GM19239 (cell line): ENCODE measurements around the gene EXT2.

Experiments
- DNase-seq: peaks from one replicate; pipeline ENCODE4 v3.0.0; 2011; ENCODE audit warnings: low spot score; ENCODE audit not compliant: insufficient read length
- FAIRE-seq: peaks from 2 replicates; lab custom pipeline; 2011; peaks lifted over from hg19 to GRCh38; lab: Jason Lieb, UNC

Gene EXT2

DNA sequence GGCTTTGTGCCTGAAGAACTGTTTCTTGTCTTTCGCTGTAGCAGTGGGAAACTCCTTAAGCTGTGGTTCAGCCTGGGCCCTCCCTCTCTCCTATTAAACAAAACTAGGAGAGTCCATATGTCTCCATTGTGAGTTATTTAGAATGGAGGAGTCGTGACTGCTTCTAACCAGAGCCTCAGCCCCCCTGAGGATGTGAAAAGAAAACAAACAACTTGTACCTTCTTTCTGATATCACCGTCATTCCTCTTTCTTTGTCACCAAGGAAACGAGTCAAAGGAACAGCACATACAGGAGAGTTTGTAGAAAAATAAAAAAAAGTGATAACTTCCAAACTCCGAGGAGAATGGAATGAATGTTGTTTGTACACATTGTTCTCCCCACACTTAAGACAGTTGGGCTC, 11.6 kb upstream of the EXT2 start:
- DNase-seq (no peak), FAIRE-seq (no peak)

DNA sequence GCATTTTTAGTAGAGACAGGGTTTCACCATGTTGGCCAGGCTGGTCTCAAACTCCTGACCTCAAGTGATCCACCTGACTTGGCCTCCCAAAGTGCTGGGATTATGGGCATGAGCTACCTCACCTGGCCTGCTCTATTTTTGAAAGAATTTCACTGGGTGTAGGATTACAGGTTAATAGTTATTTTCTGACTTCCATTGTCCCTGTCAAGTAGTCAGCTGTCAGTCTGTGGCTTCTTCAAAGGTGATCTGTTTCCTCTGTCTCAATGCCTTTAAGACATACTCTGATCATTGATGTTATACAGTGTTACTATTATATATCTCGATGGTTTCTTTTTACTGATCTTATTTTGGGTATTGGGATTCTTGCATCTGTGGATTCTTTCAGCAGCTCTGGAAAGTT, 10.1 kb upstream of the EXT2 start:
- no peak for FAIRE-seq
- no peak for DNase-seq

DNA sequence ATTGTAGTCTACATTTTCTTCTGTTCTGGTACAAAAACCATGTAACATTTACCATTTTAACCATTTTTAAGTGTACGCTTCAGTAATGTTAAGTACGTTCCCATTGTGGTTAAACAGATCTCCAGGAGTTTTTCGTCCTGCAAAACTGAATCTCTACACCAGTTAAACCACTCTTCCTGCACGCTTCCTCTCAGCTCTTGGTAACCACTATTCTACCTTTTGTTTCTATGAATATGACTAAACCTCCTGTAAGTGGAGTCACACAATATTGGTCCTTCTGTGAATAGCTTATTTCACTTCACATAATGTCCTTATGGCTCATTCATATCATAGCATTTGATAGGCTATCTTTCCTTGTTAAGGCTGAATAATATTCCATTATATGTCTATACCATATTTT, 7.1 kb upstream of the EXT2 start:
- DNase-seq (no peak), FAIRE-seq (no peak)

DNA sequence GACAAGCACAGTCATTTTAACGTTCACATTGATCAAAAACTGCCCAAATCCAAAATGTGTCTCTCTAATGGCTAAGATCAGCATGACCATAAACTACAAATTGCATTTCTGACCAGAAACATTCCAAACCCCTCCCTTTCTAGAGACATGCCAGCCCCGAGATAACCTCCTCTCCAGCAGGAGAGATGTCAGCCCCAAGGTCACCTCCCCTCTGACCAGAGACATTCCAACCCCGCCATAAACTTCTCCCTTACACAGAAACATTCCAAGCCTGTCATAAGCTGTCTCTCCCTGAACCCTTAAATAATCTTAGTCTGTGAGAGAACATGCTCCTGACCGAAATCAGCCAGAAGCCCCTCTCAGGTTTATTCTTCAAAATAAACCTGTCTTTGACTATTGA, 6.6 kb upstream of the EXT2 start:
- FAIRE-seq (no peak), DNase-seq (no peak)

DNA sequence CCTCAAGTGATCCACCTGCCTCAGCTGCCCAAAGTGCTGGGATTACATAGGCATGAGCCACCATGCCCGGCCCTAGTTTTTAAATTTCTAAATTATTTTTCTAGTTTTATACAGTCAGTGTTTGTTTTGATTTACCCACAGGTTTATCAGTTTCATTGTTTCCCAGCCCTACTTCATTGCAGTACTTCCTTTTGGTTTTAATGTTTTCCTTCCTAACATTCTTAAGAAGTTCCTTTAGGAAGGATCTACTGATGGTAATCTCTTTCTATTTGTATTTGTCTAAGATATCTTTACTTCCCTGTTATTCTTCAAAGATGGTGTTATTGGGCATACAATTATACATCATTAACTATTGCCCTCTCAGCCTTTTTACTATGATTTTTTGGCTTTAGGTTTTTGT, 4.9 kb upstream of the EXT2 start:
- no peak for DNase-seq
- FAIRE-seq, result no peak

DNA sequence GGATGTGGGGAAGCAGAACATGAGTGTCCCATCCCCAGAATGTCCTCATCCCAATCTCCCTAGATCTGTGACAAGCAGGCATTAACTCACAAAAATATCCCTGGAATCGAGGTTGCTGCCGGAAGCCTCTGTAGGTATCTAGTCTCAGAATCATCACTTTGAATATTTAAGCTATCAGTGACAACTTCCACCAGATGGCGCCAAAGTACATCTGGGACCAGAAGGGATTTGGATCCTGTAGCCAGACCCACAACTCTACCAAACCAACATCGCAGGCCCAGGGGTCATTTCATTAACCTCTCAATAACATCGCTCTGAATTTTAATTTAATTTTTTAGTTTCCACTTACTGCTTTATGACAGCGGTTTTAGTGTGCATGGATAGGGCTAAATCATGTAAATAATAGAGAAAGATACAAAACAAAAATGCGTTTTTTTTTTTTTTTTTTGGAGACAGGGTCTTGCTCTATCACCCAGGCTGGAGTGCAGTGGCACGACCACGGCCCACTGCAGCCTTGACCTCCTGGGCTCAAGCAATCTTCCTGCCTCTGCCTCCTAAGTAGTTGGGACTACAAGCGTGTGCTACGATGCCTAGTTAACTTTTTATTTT, 1.1 kb upstream of the EXT2 start:
- FAIRE-seq (peak; percentile 89), DNase-seq (peak; percentile 62)

DNA sequence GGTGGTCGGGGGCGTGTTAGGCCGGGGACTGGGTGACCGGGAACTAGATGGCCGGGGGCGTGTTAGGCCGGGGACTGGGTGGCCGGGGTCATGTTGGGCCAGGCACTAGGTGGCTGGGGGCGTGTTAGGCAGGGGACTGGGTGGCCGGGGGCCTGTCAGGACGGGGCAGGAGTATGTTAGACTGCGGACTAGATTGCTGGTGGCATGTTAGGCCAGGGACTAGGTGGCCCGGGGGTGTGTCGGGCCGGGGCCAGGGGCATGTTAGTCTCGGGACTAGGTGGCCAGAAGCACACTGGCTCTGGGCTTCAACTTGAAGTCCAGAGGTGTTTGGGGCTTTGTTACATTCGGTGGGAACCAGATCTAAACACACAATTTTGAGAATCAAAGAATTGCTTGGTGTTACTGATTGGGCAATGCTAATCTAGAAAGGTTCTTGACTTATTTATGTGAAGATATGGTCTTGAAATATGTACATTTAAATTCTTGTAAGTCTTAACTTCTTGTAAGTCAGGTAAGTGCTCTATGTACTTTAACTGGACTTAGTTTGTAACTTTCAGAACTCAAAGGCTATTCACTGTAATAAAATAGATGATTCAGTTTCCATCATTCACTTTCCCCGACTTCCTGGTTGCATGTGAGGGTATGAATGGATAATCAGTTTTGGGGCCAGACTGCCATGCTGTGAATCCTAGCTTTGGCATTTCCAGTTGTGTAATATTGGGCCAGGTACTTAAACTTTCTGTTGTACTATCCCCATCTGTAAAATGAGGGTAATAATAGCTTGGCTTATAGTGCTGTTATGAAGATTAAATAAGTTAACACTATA, 1.1 kb downstream of the EXT2 start:
- no peak for DNase-seq
- FAIRE-seq, result no peak

DNA sequence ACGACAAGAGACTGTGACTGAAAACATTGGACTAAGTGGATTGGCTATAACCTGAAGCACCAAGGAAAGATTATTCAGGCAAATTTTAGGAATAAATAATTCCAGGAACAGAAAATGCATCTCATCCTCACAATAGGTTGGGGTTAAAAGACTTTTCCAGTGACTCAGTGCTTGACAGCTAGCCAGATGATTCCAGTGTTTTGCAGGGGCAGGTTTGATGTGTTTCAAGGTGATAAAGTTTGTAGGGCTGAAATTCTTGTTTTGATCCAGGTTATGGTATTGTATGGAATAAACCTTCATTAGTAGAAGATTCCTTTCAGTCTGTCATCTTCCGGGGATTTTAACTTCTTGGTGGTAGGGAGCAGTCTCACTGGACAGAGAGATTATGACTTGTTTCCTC, 2.3 kb downstream of the EXT2 start:
- DNase-seq (no peak), FAIRE-seq (no peak)

DNA sequence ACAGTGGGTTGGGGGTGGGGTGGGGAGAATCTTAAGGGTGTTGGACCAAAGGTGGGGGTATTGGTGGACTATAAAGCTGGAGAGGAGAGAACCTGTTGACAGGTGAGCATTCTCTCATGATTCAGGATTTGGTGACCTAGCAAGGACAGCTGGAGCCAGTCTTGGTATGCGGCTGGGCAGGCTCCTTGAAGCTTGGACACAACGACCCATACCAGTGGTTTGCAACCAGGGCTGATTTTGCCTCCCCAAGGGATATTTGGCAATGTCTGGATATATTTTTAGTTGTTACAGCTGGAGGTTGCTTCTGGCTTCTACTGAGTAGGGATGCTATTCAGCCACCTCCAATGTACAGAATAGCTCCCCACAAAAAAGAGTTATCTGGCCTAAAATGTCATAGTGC, 5.6 kb downstream of the EXT2 start:
- FAIRE-seq (no peak), DNase-seq (no peak)

DNA sequence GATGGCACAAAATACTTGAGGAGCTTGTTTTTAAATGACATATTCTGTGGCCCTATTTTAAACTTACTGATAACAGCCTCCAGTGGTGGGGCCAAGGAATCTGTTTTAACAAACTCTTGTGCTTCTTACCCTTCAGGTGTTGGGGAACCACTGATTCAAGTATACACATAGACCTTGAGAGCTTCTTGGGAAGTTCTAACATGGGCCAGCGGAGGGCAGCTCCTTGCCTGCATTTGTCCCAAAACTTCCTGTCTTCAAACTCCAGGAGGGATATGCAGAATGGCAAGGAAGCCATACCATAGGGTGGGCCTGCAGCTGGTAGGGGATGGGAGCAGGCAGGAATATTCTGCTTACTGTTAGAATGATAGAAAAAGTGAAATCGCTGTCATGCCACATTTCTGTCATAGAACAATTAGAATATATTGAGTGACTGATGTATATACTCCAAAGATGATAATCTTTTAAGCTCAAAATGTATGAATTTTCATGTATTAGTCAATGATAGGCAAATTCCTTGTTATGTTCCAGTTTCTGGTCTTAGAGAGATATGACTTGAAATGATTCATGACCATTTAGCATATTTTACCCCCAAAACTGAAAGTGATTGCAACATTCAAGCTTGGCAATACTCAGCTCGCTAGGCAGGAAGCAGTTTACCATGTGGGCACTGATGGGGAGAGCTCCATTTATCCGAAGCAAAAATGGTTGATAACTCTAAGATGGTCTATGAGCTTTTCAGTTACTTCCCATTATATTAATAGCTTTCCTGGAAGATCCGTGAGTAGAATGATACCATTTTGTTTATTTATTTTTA, 9.2 kb downstream of the EXT2 start:
- DNase-seq, result no peak

DNA sequence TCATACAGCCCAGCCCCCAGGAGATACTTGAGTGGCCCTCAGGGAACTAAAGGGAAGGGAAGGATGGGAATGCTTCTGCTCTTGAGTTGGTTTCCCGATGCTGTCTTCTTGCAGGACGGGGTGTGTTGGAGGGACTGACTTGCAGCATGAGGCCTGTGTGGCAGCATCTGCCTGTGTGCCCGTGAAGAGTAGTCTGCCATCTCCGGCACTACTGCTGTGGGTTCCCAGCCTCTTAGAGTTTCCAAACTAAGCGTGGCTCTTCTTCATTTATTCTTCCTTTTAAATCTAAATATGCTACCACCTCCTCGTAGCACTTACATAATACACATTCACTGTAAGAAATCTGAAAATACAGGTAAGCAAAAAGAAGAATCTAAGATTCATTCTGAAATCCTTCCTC, 12.8 kb downstream of the EXT2 start:
- no peak for DNase-seq
- no peak for FAIRE-seq

More for the DNA sequence above, 9.2 kb downstream of the EXT2 start:
- FAIRE-seq, result peak; percentile 39

DNA sequence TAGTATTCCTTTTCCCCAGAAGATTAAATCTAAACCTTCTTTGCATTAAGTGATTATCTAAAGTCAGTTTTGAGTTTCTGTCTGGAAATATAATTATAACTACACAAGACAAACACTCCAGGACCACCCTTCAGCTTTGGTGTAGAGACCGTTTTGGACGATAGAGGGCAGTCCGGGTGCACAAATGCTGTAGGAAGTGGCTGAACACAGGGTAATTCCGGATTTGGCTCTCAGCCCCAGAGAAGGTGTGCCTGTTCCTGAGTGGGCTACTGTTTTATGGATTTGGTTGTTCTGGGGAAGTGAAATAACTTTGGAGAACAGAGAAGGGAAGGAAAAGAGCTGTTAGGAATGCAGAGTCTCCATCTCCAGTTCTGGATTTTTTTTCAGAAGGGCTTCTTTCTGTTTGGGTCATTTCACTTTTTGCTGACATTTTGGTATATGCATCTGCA, 14.8 kb downstream of the EXT2 start:
- DNase-seq, result peak; percentile 48
- FAIRE-seq, result peak; percentile 82

DNA sequence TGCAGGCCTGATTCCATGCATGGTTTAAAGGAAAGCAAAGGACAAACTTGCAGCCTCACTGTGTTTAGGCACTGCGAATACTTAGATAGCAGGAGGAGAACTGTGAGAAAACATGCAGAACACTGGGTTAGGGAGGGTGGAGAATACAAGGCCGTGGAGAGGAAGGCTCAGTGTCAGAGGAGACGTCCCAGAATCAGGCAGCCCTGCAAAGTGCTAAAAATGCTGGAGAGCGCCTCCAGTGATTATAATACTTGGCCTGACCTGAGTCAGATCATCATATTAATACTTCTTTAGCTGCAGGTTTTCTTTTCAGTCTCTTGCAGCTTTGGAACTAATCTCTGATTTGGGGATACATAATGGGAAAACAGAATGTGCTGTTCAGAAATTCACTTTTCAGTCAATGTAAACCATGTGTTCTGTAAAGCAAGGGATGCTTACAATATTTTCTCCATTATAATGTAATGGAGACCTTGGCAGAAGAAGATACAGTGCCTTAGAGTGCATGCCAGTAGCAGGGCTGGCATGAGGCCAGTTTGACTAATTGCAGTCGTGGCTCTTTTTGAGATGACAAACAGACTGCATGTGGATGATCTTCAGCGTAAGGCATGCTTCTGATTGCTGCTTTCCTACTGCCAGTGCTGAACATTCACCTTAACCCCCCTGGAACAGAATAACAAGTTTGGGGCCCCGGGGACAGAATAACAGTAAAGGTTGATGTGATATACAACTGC, 16.8 kb downstream of the EXT2 start:
- DNase-seq (no peak), FAIRE-seq (no peak)

DNA sequence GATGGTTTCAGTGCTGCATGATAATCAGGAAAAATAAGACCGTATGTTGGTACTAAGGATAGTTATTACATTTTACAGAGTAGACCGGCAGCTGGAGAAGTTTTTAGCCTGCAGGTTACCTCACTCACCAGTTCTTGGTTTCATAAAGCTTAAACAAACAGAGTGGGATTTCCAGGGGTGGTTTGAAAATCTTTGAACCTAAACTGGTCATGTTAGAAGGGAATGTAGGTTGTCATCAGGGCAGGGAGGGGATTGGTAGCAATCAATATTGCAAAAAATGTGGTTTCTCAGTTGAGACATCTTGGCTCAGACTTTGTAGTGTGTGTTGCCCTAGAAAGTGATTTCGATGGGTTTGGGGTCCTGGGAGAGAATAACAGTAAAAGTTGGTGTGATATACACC, 17.5 kb downstream of the EXT2 start:
- FAIRE-seq (no peak), DNase-seq (no peak)

DNA sequence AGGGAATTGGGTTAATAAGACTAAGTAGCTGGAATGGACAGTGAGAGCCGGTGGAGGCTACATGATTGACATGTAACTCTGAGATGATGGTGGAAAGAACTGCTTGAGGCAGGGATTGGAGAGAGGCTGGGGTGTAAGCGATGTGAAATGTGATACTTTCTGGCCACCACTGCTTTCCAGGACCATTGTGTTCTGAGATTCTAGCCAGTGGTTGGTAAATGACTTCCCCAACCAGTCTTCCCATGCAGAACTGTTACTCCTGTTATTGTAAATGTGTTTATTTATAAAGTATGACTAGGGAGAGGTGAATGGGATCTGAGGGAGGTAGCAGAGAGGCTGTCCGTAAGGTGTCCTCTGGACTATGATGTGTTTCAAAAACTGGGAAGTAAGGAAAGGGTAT, 18.1 kb downstream of the EXT2 start:
- no peak for DNase-seq
- FAIRE-seq, result no peak

DNA sequence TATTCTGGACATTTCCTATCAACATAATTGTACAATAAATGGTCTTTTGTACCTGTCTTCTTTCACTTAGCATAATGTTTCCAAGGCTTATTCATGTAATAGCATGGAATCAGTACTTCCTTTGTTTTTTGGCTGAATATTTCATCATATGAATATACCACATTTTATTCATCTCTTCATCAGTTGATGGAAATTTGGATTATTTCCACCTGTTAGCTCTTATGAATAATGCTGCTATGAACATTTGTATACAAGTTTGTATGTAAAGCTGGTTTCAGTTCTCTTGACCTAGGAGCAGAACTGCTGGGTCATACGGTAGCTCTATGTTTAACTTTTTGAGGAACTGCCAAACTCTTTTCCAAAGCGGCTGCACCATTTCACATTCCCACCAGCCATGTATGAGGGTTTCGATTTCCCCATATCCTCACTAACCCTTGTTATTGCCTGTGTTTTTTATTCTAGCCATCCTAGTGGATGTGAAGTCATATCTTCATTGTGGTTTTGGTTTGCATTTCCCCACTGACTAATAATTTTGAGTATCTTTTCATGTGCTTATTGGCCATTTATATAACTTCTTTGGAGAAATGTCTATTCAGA, 20.9 kb downstream of the EXT2 start:
- DNase-seq (no peak), FAIRE-seq (no peak)

DNA sequence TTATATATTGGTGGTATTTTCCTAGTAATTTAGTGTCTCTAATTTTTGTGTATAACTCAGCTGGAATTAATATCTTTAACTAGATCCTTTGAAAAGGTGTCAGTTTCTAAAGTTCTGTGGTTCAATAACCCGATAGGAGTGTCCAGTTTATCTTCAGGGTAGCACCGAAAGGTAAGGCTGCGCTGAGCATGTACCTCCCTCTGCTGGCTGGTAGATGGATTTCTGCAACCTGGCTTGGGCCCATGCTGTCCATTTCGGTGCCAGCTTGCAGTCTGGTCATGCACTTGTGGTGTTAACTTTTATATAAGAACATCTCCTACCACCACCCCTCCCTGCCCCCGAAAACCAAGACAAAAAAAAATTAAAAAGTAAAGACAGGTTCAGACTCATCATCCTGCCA, 24.7 kb downstream of the EXT2 start:
- DNase-seq, result no peak

DNA sequence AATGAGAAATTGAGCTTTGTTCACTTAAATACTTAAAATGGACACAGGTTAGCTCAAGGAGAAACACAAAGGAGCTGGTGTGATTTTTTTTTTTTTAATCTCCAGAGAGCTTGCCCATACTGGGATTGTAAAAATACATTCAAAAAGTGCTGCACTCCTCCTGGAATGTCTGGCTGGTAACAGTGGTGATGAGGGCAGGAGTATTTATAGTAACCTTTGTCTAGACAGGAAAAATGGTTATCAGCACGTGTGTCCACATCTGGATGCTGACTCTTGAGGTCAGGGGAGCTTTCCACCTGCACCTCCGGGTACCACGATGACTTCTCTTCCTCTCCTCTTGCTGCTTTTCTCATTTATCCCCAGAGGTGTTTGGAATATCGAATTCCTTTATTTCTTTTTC, 30.1 kb downstream of the EXT2 start:
- no peak for FAIRE-seq
- DNase-seq, result no peak

More for the DNA sequence above, 24.7 kb downstream of the EXT2 start:
- FAIRE-seq, result no peak

DNA sequence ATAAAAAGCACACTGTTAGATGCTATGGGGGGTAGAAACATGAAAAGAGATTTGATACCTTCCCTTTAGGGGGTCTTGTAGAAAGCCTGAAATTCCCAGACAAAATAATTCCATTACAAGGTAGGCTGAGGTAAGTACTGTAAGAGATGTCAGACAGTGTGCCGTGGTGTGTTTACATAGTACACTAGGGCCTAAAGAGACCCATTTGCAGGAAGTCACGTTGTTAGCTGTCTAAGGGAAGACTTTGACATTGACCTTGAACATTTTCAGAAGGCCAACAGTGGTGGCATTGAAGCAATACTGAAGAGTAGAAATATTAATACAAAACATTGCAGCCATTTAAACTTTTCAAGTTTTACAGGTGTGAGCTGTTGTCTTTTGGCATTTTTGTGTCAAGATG, 30.8 kb downstream of the EXT2 start:
- no peak for FAIRE-seq
- DNase-seq, result no peak

DNA sequence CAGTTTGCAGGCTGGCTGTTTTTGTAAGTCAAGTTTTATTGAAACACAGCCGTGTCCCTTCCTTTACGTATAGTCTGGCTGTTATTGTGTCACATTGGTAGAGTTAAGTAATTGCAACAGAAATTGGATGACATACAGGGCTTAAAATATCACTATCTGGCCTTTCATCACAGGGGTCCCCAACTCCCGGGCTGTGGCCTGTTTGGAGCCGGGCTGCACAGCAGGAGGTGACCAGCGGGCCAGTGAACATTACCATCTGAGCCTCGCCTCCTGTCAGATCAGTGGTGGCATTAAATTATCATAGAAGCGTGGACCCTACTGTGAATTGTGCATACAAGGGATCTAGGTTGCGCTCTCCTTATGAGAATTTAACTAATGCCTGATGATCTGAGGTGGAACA, 31.7 kb downstream of the EXT2 start:
- FAIRE-seq (no peak), DNase-seq (no peak)
